ENCODE measurements around the gene CFAP20DC.
"Not testable (repeated sequence)": the region's sequence is repeated elsewhere in the genome, so short reads cannot be mapped to it uniquely, and the experiment has no call there.

Gene CFAP20DC

DNA sequence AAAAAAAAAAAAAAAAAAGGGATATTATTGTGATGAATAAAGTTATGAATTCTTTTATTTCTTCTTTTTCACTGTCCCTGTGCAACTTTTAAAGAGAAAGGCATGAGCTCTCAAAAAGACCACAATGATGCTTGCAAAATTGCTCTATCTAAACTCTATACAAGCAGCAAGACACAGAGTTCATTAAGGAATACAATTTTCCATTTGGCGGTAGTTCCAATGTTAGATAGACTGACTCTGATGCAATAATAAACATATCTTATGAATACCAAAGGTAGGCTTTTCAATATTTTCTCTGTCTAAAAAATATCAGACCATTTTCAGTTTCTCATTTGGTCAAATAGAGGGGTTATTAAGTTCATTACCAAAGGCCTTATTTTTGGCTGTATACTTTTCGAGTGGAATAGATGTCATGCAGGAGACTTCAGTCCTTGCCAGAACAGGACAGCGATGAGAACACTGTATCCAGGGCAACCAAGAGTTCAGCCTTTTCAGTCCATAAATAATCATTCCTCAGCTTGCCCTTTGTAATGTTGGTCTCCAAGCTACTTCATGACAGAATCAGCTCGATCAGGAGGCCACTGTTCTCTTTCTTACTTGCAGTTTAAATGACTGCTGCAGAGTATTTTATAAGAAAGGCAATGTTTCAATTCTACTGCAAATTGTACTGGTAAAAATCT lies 220.4 kb downstream of the CFAP20DC start:
- H3K4me1 ChIP-seq (ENCODE audit: control insufficient read depth, insufficient read depth, low read depth, low read length) = no peaks in the 10 kb centered on the region
- no peak overlapping the region for H4K8ac ChIP-seq (ENCODE audit: low read length)
- WGBS = 82% methylated on average over 2 of the region's 4 CpGs
- no peak overlapping the region for H4K91ac ChIP-seq (ENCODE audit: low read length)
- no peaks in the 10 kb centered on the region for H3K9me3 ChIP-seq (ENCODE audit: control insufficient read depth, low read length)
- no peak overlapping the region for H2BK120ac ChIP-seq (ENCODE audit: low read depth, low read length)
- H3K9ac ChIP-seq (ENCODE audit: low read length) = peak overlapping the region; percentile 42
- H3K4me2 ChIP-seq (ENCODE audit: low read length, poor library complexity, severe bottlenecking) = no peak overlapping the region
- no peak overlapping the region for H2BK12ac ChIP-seq (ENCODE audit: low read length in 2 of 2)
- H3K4ac ChIP-seq (ENCODE audit: low read depth in 1 of 2, low read length in 2 of 2) = no peak overlapping the region
- no peak for DNase-seq
- no peak overlapping the region for H3K4me3 ChIP-seq (ENCODE audit: insufficient read depth in 1 of 2, low read depth in 1 of 2, low read length in 2 of 2)
- H3K27ac ChIP-seq (ENCODE audit: low read length, poor library complexity, severe bottlenecking) = no peak overlapping the region
- no peak overlapping the region for H2AK5ac ChIP-seq (ENCODE audit: low read length, severe bottlenecking)
- no peak overlapping the region for H2BK15ac ChIP-seq (ENCODE audit: low read depth, poor library complexity, severe bottlenecking)
- H2AFZ ChIP-seq (ENCODE audit: low read depth, low read length) = no peak overlapping the region
- no peak overlapping the region for H2BK5ac ChIP-seq (ENCODE audit: low read depth, low read length, poor library complexity, severe bottlenecking)
- no peak overlapping the region for H3K14ac ChIP-seq (ENCODE audit: low read length in 2 of 2)
- H3K27me3 ChIP-seq (ENCODE audit: control insufficient read depth in 1 of 2, insufficient read depth in 1 of 2, low read length in 2 of 2) = no peaks in the 10 kb centered on the region
- no peak overlapping the region for H3K23ac ChIP-seq (ENCODE audit: low read length in 2 of 2)
- no peaks in the 10 kb centered on the region for H3K79me1 ChIP-seq (replicated peaks; ENCODE audit: low read length, poor library complexity, severe bottlenecking)
- H3K18ac ChIP-seq (ENCODE audit: low read depth in 1 of 2, low read length in 2 of 2) = no peak overlapping the region
- H3K36me3 ChIP-seq (ENCODE audit: control insufficient read depth in 1 of 2, insufficient read depth in 2 of 2, low read depth in 1 of 2, low read length in 2 of 2) = no peaks in the 10 kb centered on the region

DNA sequence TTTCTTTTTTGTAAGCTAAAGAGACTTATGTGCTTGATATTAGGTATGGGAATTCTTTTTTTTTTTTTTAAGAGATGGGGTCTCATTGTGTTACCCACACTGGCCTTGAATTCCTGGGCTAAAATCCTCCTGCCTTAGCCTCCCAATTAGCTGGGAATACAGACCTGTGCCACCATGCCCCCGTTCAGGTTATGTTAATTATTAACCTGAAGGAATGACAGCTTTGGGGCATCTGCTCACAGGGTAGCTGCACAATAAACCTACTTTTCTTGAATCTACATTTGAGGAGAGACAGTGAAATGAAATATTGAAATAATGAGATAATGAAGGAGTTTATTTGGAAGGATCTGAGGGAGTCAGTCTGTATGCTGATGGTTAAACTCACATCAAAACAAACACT lies 225.0 kb downstream of the CFAP20DC start:
- Histone ChIP-seq H3K23ac (ENCODE audit: low read length in 2 of 2) (no peak overlapping the region), H3K27me3 (ENCODE audit: control insufficient read depth in 1 of 2, insufficient read depth in 1 of 2, low read length in 2 of 2) (no peaks in the 10 kb centered on the region), H3K14ac (ENCODE audit: low read length in 2 of 2) (no peak overlapping the region), H4K91ac (ENCODE audit: low read length) (no peak overlapping the region), H3K79me1 (replicated peaks; ENCODE audit: low read length, poor library complexity, severe bottlenecking) (no peaks in the 10 kb centered on the region), H3K9ac (ENCODE audit: low read length) (peak overlapping the region; percentile 65), H3K27ac (ENCODE audit: low read length, poor library complexity, severe bottlenecking) (no peak overlapping the region), H3K36me3 (ENCODE audit: control insufficient read depth in 1 of 2, insufficient read depth in 2 of 2, low read depth in 1 of 2, low read length in 2 of 2) (no peaks in the 10 kb centered on the region), H3K9me3 (ENCODE audit: control insufficient read depth, low read length) (no peaks in the 10 kb centered on the region), H2AFZ (ENCODE audit: low read depth, low read length) (no peak overlapping the region), H3K4ac (ENCODE audit: low read depth in 1 of 2, low read length in 2 of 2) (no peak overlapping the region), H2BK15ac (ENCODE audit: low read depth, poor library complexity, severe bottlenecking) (no peak overlapping the region), H2BK5ac (ENCODE audit: low read depth, low read length, poor library complexity, severe bottlenecking) (no peak overlapping the region), H2BK12ac (ENCODE audit: low read length in 2 of 2) (no peak overlapping the region), H3K4me2 (ENCODE audit: low read length, poor library complexity, severe bottlenecking) (no peak overlapping the region), H2BK120ac (ENCODE audit: low read depth, low read length) (no peak overlapping the region), H3K4me3 (ENCODE audit: insufficient read depth in 1 of 2, low read depth in 1 of 2, low read length in 2 of 2) (peak overlapping the region in 1 of 2 experiments; percentile 4), H3K4me1 (ENCODE audit: control insufficient read depth, insufficient read depth, low read depth, low read length) (no peaks in the 10 kb centered on the region), H2AK5ac (ENCODE audit: low read length, severe bottlenecking) (no peak overlapping the region), H3K18ac (ENCODE audit: low read depth in 1 of 2, low read length in 2 of 2) (no peak overlapping the region), H4K8ac (ENCODE audit: low read length) (no peak overlapping the region)
- DNase-seq = no peak
- 83% methylated on average over 1 of the region's 1 CpG for WGBS

GRCh38 chr3:58824285-58824684 lies 225.5 kb downstream of the CFAP20DC start:
- Histone ChIP-seq H3K79me1 (replicated peaks; ENCODE audit: low read length, poor library complexity, severe bottlenecking) (no peaks in the 10 kb centered on the region), H2AFZ (ENCODE audit: low read depth, low read length) (no peak overlapping the region), H3K4me2 (ENCODE audit: low read length, poor library complexity, severe bottlenecking) (no peak overlapping the region), H3K4me1 (ENCODE audit: control insufficient read depth, insufficient read depth, low read depth, low read length) (no peaks in the 10 kb centered on the region), H3K23ac (ENCODE audit: low read length in 2 of 2) (no peak overlapping the region), H3K27me3 (ENCODE audit: control insufficient read depth in 1 of 2, insufficient read depth in 1 of 2, low read length in 2 of 2) (no peaks in the 10 kb centered on the region), H2BK12ac (ENCODE audit: low read length in 2 of 2) (no peak overlapping the region), H2BK5ac (ENCODE audit: low read depth, low read length, poor library complexity, severe bottlenecking) (no peak overlapping the region), H3K4me3 (ENCODE audit: insufficient read depth in 1 of 2, low read depth in 1 of 2, low read length in 2 of 2) (peak overlapping the region in 1 of 2 experiments; percentile 4), H3K18ac (ENCODE audit: low read depth in 1 of 2, low read length in 2 of 2) (no peak overlapping the region), H2BK15ac (ENCODE audit: low read depth, poor library complexity, severe bottlenecking) (no peak overlapping the region), H4K91ac (ENCODE audit: low read length) (no peak overlapping the region), H3K14ac (ENCODE audit: low read length in 2 of 2) (no peak overlapping the region), H4K8ac (ENCODE audit: low read length) (no peak overlapping the region), H3K27ac (ENCODE audit: low read length, poor library complexity, severe bottlenecking) (no peak overlapping the region), H3K36me3 (ENCODE audit: control insufficient read depth in 1 of 2, insufficient read depth in 2 of 2, low read depth in 1 of 2, low read length in 2 of 2) (no peaks in the 10 kb centered on the region), H3K9me3 (ENCODE audit: control insufficient read depth, low read length) (no peaks in the 10 kb centered on the region), H2BK120ac (ENCODE audit: low read depth, low read length) (no peak overlapping the region), H2AK5ac (ENCODE audit: low read length, severe bottlenecking) (no peak overlapping the region), H3K4ac (ENCODE audit: low read depth in 1 of 2, low read length in 2 of 2) (no peak overlapping the region), H3K9ac (ENCODE audit: low read length) (peak overlapping the region; percentile 65)
- peak; percentile 36 for DNase-seq
- WGBS = 55% methylated on average over 6 of the region's 7 CpGs

- H3K9ac ChIP-seq (ENCODE audit: low read length); H3K4me2 ChIP-seq (ENCODE audit: low read length, poor library complexity, severe bottlenecking); H2BK15ac ChIP-seq (ENCODE audit: low read depth, poor library complexity, severe bottlenecking); H2AFZ ChIP-seq (ENCODE audit: low read depth, low read length); H3K27ac ChIP-seq (ENCODE audit: low read length, poor library complexity, severe bottlenecking); H3K23ac ChIP-seq (ENCODE audit: low read length in 2 of 2); H3K9me3 ChIP-seq (ENCODE audit: control insufficient read depth, low read length); H3K36me3 ChIP-seq (ENCODE audit: control insufficient read depth in 1 of 2, insufficient read depth in 2 of 2, low read depth in 1 of 2, low read length in 2 of 2); H2BK5ac ChIP-seq (ENCODE audit: low read depth, low read length, poor library complexity, severe bottlenecking); H4K91ac ChIP-seq (ENCODE audit: low read length); H3K79me1 ChIP-seq (replicated peaks; ENCODE audit: low read length, poor library complexity, severe bottlenecking); H2BK12ac ChIP-seq (ENCODE audit: low read length in 2 of 2); H2AK5ac ChIP-seq (ENCODE audit: low read length, severe bottlenecking); H3K14ac ChIP-seq (ENCODE audit: low read length in 2 of 2); H3K4ac ChIP-seq (ENCODE audit: low read depth in 1 of 2, low read length in 2 of 2); H3K27me3 ChIP-seq (ENCODE audit: control insufficient read depth in 1 of 2, insufficient read depth in 1 of 2, low read length in 2 of 2); H4K8ac ChIP-seq (ENCODE audit: low read length); H3K4me3 ChIP-seq (ENCODE audit: insufficient read depth in 1 of 2, low read depth in 1 of 2, low read length in 2 of 2); H3K4me1 ChIP-seq (ENCODE audit: control insufficient read depth, insufficient read depth, low read depth, low read length); DNase-seq; H2BK120ac ChIP-seq (ENCODE audit: low read depth, low read length); H3K18ac ChIP-seq (ENCODE audit: low read depth in 1 of 2, low read length in 2 of 2): not testable (repeated sequence)
- WGBS = 88% methylated on average over 15 of the region's 26 CpGs
These were observed 243.1 kb downstream of the CFAP20DC start for GRCh38 chr3:58806551-58807244.
